Measurements from ENCODE around the gene APOL6. TPM values are rescaled to one million over a fixed set of nuclear protein-coding genes. Genes with fewer than 3 reads are reported as not detected.

The APOL6 gene
- total and polyA plus RNA-seq, 2 of the 4 experiments (the other 2 are of a cell fraction) = 1.2 to 7.2 TPM

DNA sequence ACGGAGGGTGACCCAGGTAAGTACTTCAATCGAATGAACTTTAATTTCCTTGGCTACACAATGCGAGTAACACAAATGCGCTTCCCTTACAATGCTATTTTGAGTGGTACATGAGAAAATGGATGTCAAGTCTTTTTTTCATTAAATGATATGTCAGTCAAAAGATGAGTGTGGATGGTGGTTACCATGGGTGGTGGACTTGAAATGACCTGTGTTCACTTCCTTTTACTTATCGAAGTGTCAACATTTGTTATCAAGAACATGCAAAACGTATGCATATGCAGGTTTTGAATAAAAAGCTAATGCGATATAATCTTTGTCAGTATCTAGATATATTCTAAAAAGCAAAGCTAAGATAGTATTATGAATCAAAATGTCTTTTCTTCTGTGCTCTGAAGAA is 60.7 kb downstream of the APOL6 start:
- Histone ChIP-seq H4K20me1 (ENCODE audit: insufficient read depth, low read length) (no peaks in the 10 kb centered on the region; the same call in 1 of the 2 replicates), H4K91ac (ENCODE audit: insufficient read depth, low read depth, low read length) (peak overlapping the region; percentile 89), H2BK120ac (ENCODE audit: low read depth, low read length) (peak overlapping the region; percentile 85), H3K79me1 (ENCODE audit: low read depth in 1 of 2, low read length in 2 of 2) (no peaks in the 10 kb centered on the region; a peak in 1 of 4 replicates), H3K9ac (ENCODE audit: low read depth, low read length) (no peak overlapping the region), H3K18ac (ENCODE audit: low read depth, low read length) (no peak overlapping the region), H2AK9ac (replicated peaks; ENCODE audit: low read depth, low read length, poor library complexity) (peak overlapping the region; percentile 48), H4K8ac (ENCODE audit: low read depth in 2 of 2, low read length in 2 of 2) (peak overlapping the region in 1 of 2 experiments; percentile 76; a peak in 1 of 4 replicates), H3K4me2 (ENCODE audit: low read depth, low read length) (peak overlapping the region; percentile 32; the same call in 1 of the 2 replicates), H2BK20ac (ENCODE audit: low read depth, low read length) (peak overlapping the region; percentile 85), H2AFZ (replicated peaks; ENCODE audit: low read length, poor library complexity) (peak overlapping the region; percentile 21), H3K9me1 (ENCODE audit: insufficient read depth, low read length) (peaks cover 8% of the 10 kb centered on the region; the same call in 1 of the 2 replicates), H2BK5ac (ENCODE audit: low read depth, low read length, poor library complexity, severe bottlenecking) (peak overlapping the region; percentile 72), H3K23ac (ENCODE audit: low read depth, low read length) (peak overlapping the region; percentile 49; the same call in 1 of the 2 replicates), H2AK5ac (ENCODE audit: low read depth, low read length) (peak overlapping the region; percentile 96; the same call in 1 of the 2 replicates), H4K5ac (ENCODE audit: low read depth, low read length) (no peak overlapping the region; the same call in 1 of the 2 replicates), H3K36me3 (ENCODE audit: control insufficient read depth, insufficient read depth, low read length) (no peaks in the 10 kb centered on the region), H3K56ac (ENCODE audit: extremely low read depth, insufficient read depth, low read length) (peak overlapping the region; percentile 37; the same call in 1 of the 2 replicates), H3K4me1 (ENCODE audit: control insufficient read depth, insufficient read depth, low read length) (peaks cover 18% of the 10 kb centered on the region), H3K14ac (replicated peaks; ENCODE audit: low read depth, low read length) (peak overlapping the region; percentile 67), H2BK15ac (ENCODE audit: low read depth, low read length) (peak overlapping the region; percentile 97; the same call in 1 of the 3 replicates), H3K4me3 (ENCODE audit: insufficient read depth, low read depth, low read length) (no peak overlapping the region), H3K27me3 (ENCODE audit: control insufficient read depth, insufficient read depth, low read length) (no peaks in the 10 kb centered on the region), H3K9me3 (ENCODE audit: control insufficient read depth, insufficient read depth, low read length) (peaks cover 6% of the 10 kb centered on the region), H3K4ac (ENCODE audit: low read depth, low read length) (peak overlapping the region; percentile 81; the same call in 1 of the 2 replicates), H3K27ac (ENCODE audit: insufficient read depth, low read length) (peak overlapping the region; percentile 81)
- no peak for ATAC-seq (ENCODE audit: low read depth)
- POLR2A ChIA-PET (ENCODE audit: unreplicated experiment) = no interaction called here
- intact Hi-C loops (cut with micrococcal nuclease) = loop anchor here (5.0 kb wide), 1 partner anchor 42 kb away; no protein-coding TSS in a partner anchor
- dilution Hi-C loops (cut with HindIII; ENCODE audit: low sequenced_read_pairs, unreplicated experiment) = no loop called here
- in situ Hi-C loops (cut with MboI; ENCODE audit: low sequenced_read_pairs) = no loop called here
- no peak for DNase-seq
- WGBS, 2 experiments (ENCODE audit: extremely low coverage in 2 of 2, insufficient read length in 1 of 2) = 98% methylated on average over 4 of the region's 7 CpGs; no CpG with 5 or more reads in 1 of the 2 experiments
- BruUV-seq (replicated peaks) = no TSS peak
- TF ChIP-seq NFE2L2 (IDR thresholded peaks at IDR 0.05; ENCODE audit: low read depth, low read length) (no peak), CHD1 (IDR thresholded peaks at IDR 0.05; ENCODE audit: low read depth, low read length) (no peak), SMC3 (IDR thresholded peaks at IDR 0.05; ENCODE audit: low read depth, low read length) (no peak), MXI1 (IDR thresholded peaks at IDR 0.05; ENCODE audit: borderline replicate concordance, low read depth, low read length) (no peak), MAFK (IDR thresholded peaks at IDR 0.05; ENCODE audit: low read depth, low read length) (no peak), MAZ (IDR thresholded peaks at IDR 0.05; ENCODE audit: borderline replicate concordance, low read depth, low read length) (no peak), POLR2A (IDR thresholded peaks at IDR 0.05; ENCODE audit: low read depth, low read length) (no peak), FOS (IDR thresholded peaks at IDR 0.05; ENCODE audit: low read depth, low read length) (no peak), RCOR1 (IDR thresholded peaks at IDR 0.05; ENCODE audit: insufficient replicate concordance, low read length) (no peak), CEBPB (IDR thresholded peaks at IDR 0.05; ENCODE audit: low read depth, low read length) (no peak)
- TF ChIP-seq, protein P1, sequence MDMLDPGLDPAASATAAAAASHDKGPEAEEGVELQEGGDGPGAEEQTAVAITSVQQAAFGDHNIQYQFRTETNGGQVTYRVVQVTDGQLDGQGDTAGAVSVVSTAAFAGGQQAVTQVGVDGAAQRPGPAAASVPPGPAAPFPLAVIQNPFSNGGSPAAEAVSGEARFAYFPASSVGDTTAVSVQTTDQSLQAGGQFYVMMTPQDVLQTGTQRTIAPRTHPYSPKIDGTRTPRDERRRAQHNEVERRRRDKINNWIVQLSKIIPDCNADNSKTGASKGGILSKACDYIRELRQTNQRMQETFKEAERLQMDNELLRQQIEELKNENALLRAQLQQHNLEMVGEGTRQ (IDR thresholded peaks at IDR 0.05; ENCODE audit: low read depth, low read length) = no peak
- CTCF ChIA-PET = interaction anchor here (1.2 kb wide), 1 partner anchor 25 kb away, joined by 4 read pairs; no protein-coding TSS in a partner anchor
